Duodenal mucosa (tissue), 2 donors: ENCODE results near the gene FUOM.
"Not testable (repeated sequence)": the region's sequence is repeated elsewhere in the genome, so short reads cannot be mapped to it uniquely, and the experiment has no call there.

Experiments
- H3K27ac ChIP-seq: one replicate; pipeline ENCODE4 v1.7.0; 2013; ENCODE audit warnings: low read depth, low read length
- H3K27me3 ChIP-seq, 2 donors: one replicate each; pipeline ENCODE4 v1.7.0; 2013; ENCODE audit warnings: low read length in 2 of 2, control low read depth in 1 of 2; ENCODE audit not compliant: insufficient read depth in 2 of 2, control insufficient read depth in 1 of 2
- H3K36me3 ChIP-seq, 2 donors: one replicate each; pipeline ENCODE4 v1.7.0; 2013; ENCODE audit warnings: low read length in 2 of 2, control low read depth in 1 of 2; ENCODE audit not compliant: insufficient read depth in 2 of 2, control insufficient read depth in 1 of 2
- H3K4me1 ChIP-seq, 2 donors: one replicate each; pipeline ENCODE4 v1.7.0; 2013; ENCODE audit warnings: low read length in 2 of 2, control low read depth in 1 of 2; ENCODE audit not compliant: insufficient read depth in 2 of 2, control insufficient read depth in 1 of 2
- H3K4me3 ChIP-seq, 2 donors: one replicate each; pipeline ENCODE4 v1.7.0; 2013; ENCODE audit warnings: low read length in 2 of 2, low read depth in 1 of 2
- H3K9ac ChIP-seq, 2 donors: one replicate each; pipeline ENCODE4 v1.7.0; 2013; ENCODE audit warnings: low read length in 2 of 2, low read depth in 1 of 2
- H3K9me3 ChIP-seq, 2 donors: one replicate each; pipeline ENCODE4 v1.7.0; 2013; ENCODE audit warnings: low read length in 2 of 2, control low read depth in 1 of 2; ENCODE audit not compliant: control insufficient read depth in 1 of 2

FUOM gene

GRCh38 chr10:133388236-133388972 is 30.6 kb upstream of the FUOM start:
- Histone ChIP-seq H3K4me3 (peak overlapping the region in 1 of 2 donors; percentile 34), H3K27me3 (no peaks in the 10 kb centered on the region), H3K4me1 (peaks cover 0 to 16% of the 10 kb centered on the region in 2 donors), H3K36me3 (peaks cover 0 to 9% of the 10 kb centered on the region in 2 donors), H3K9me3 (no peaks in the 10 kb centered on the region), H3K9ac (no peak overlapping the region), H3K27ac (no peak overlapping the region)

- not testable (repeated sequence) for H3K4me3 ChIP-seq, H3K9ac ChIP-seq, H3K27ac ChIP-seq, H3K36me3 ChIP-seq, H3K27me3 ChIP-seq, H3K9me3 ChIP-seq
- H3K4me1 ChIP-seq, result peaks cover 0 to 15% of the 10 kb centered on the region in 2 donors
These were observed 29.1 kb upstream of the FUOM start for GRCh38 chr10:133386951-133387350.

GRCh38 chr10:133385214-133385613 is 27.4 kb upstream of the FUOM start:
- Histone ChIP-seq H3K9me3 (no peaks in the 10 kb centered on the region), H3K4me1 (peaks cover 1 to 8% of the 10 kb centered on the region in 2 donors), H3K9ac (no peak overlapping the region), H3K27me3 (no peaks in the 10 kb centered on the region), H3K27ac (no peak overlapping the region), H3K4me3 (no peak overlapping the region), H3K36me3 (no peaks in the 10 kb centered on the region)

GRCh38 chr10:133384071-133384470 is 26.3 kb upstream of the FUOM start:
- H3K36me3 ChIP-seq, result no peaks in the 10 kb centered on the region
- H3K27me3 ChIP-seq, result no peaks in the 10 kb centered on the region
- no peak overlapping the region for H3K4me3 ChIP-seq
- no peak overlapping the region for H3K27ac ChIP-seq
- H3K9ac ChIP-seq, result no peak overlapping the region
- no peaks in the 10 kb centered on the region for H3K9me3 ChIP-seq
- peaks cover 7 to 14% of the 10 kb centered on the region in 2 donors for H3K4me1 ChIP-seq

GRCh38 chr10:133383551-133383950 is 25.7 kb upstream of the FUOM start:
- Histone ChIP-seq H3K36me3 (no peaks in the 10 kb centered on the region), H3K9me3 (no peaks in the 10 kb centered on the region), H3K27ac (no peak overlapping the region), H3K4me1 (peaks cover 7 to 13% of the 10 kb centered on the region in 2 donors), H3K9ac (no peak overlapping the region), H3K27me3 (no peaks in the 10 kb centered on the region), H3K4me3 (no peak overlapping the region)

- no peaks in the 10 kb centered on the region for H3K9me3 ChIP-seq
- H3K36me3 ChIP-seq, result no peaks in the 10 kb centered on the region
- H3K27ac ChIP-seq, result no peak overlapping the region
- H3K9ac ChIP-seq, result no peak overlapping the region
- no peak overlapping the region for H3K4me3 ChIP-seq
- H3K4me1 ChIP-seq, result peaks cover 14 to 18% of the 10 kb centered on the region in 2 donors
- no peaks in the 10 kb centered on the region for H3K27me3 ChIP-seq
These were observed 23.2 kb upstream of the FUOM start for GRCh38 chr10:133381036-133381435.

- peak overlapping the region; percentile 33 to 57 for H3K9ac ChIP-seq
These were observed 22.2 kb upstream of the FUOM start for GRCh38 chr10:133379801-133380666.

GRCh38 chr10:133379152-133379800 is 21.5 kb upstream of the FUOM start, which contains the start of gene PAOX:
PAOX (plus strand) TSS chr10:133379262; CDS start chr10:133379317, 55 bp downstream.
- peak within 1 kb of the TSS; percentile 33 to 77 for H3K9ac ChIP-seq
- peaks cover 14 to 18% of the 10 kb centered on the region in 2 donors for H3K4me1 ChIP-seq
- no peaks in the 10 kb centered on the region for H3K27me3 ChIP-seq
- H3K36me3 ChIP-seq, result no peaks in the 10 kb centered on the region
- no peaks in the 10 kb centered on the region for H3K9me3 ChIP-seq
- H3K27ac ChIP-seq, result peak within 1 kb of the TSS; percentile 73
- peak within 1 kb of the TSS; percentile 71 to 81 for H3K4me3 ChIP-seq

More at GRCh38 chr10:133379801-133380666, 22.2 kb upstream of the FUOM start:
- Histone ChIP-seq H3K9me3 (no peaks in the 10 kb centered on the region), H3K27me3 (no peaks in the 10 kb centered on the region), H3K36me3 (no peaks in the 10 kb centered on the region), H3K4me1 (peaks cover 14 to 18% of the 10 kb centered on the region in 2 donors), H3K27ac (no peak overlapping the region), H3K4me3 (peak overlapping the region; percentile 65 to 68)

GRCh38 chr10:133378251-133379096 is 20.7 kb upstream of the FUOM start:
- H3K4me1 ChIP-seq, result peaks cover 14 to 18% of the 10 kb centered on the region in 2 donors

More at GRCh38 chr10:133378251-133379096, 20.7 kb upstream of the FUOM start:
- H3K27ac ChIP-seq, result peak overlapping the region; percentile 73
- no peaks in the 10 kb centered on the region for H3K9me3 ChIP-seq
- no peaks in the 10 kb centered on the region for H3K27me3 ChIP-seq
- peak overlapping the region; percentile 71 to 81 for H3K4me3 ChIP-seq
- H3K36me3 ChIP-seq, result no peaks in the 10 kb centered on the region
- peak overlapping the region in 1 of 2 donors; percentile 77 for H3K9ac ChIP-seq
